Mesenchymal stem cell (in vitro differentiated cells and primary cell): ENCODE results near the gene ANKRD27.
"Not testable (repeated sequence)": the region's sequence is repeated elsewhere in the genome, so short reads cannot be mapped to it uniquely, and the experiment has no call there.

Experiments
- DNase-seq: peaks from one replicate; pipeline ENCODE4 v3.0.0-alpha.2; 2013
- H2AFZ ChIP-seq: one replicate; pipeline ENCODE4 v1.6.1; 2013; ENCODE audit warnings: low read depth, mild to moderate bottlenecking, control low read depth, inconsistent platforms, low read length, moderate library complexity
- H2AK5ac ChIP-seq: 2 replicates; pipeline ENCODE4 v1.6.1; 2013; ENCODE audit warnings: low read length, moderate library complexity, mild to moderate bottlenecking, inconsistent platforms; ENCODE audit not compliant: severe bottlenecking
- H2BK120ac ChIP-seq: one replicate; pipeline ENCODE4 v1.6.1; 2013; ENCODE audit warnings: low read depth, mild to moderate bottlenecking, inconsistent platforms, low read length, moderate library complexity
- H2BK12ac ChIP-seq, 2 experiments: one replicate each; pipeline ENCODE4 v1.6.1; 2013; ENCODE audit warnings: inconsistent platforms in 2 of 2, low read length in 2 of 2, mild to moderate bottlenecking in 2 of 2, moderate library complexity in 2 of 2, control low read depth in 1 of 2
- H2BK15ac ChIP-seq: one replicate; pipeline ENCODE4 v1.6.1; 2013; ENCODE audit warnings: mild to moderate bottlenecking, low read depth, inconsistent platforms; ENCODE audit not compliant: poor library complexity, severe bottlenecking
- H2BK5ac ChIP-seq: 2 replicates; pipeline ENCODE4 v1.6.1; 2013; ENCODE audit warnings: low read depth, mild to moderate bottlenecking, low read length, control low read depth, inconsistent platforms; ENCODE audit not compliant: poor library complexity, severe bottlenecking
- H3K14ac ChIP-seq, 2 experiments: one replicate each; pipeline ENCODE4 v1.6.1; 2013; ENCODE audit warnings: inconsistent platforms in 2 of 2, low read length in 2 of 2, control low read depth in 1 of 2, mild to moderate bottlenecking in 1 of 2, moderate library complexity in 1 of 2
- H3K18ac ChIP-seq, 2 experiments: one replicate each; pipeline ENCODE4 v1.6.1; 2013; ENCODE audit warnings: inconsistent platforms in 2 of 2, low read length in 2 of 2, control low read depth in 1 of 2, low read depth in 1 of 2, mild to moderate bottlenecking in 1 of 2
- H3K23ac ChIP-seq, 2 experiments: one replicate each; pipeline ENCODE4 v1.6.1; 2013; ENCODE audit warnings: inconsistent platforms in 2 of 2, low read length in 2 of 2, mild to moderate bottlenecking in 2 of 2, moderate library complexity in 2 of 2, control low read depth in 1 of 2
- H3K27ac ChIP-seq: 2 replicates; pipeline ENCODE4 v1.5.1; 2013; ENCODE audit warnings: mild to moderate bottlenecking, moderate library complexity, low read length, control low read depth, inconsistent platforms; ENCODE audit not compliant: poor library complexity, severe bottlenecking
- H3K27me3 ChIP-seq, 2 experiments: 2 replicates each; pipeline versions ENCODE4 v1.6.1 to v1.7.0; 2013; ENCODE audit warnings: low read length in 2 of 2, mild to moderate bottlenecking in 2 of 2, moderate library complexity in 2 of 2, control low read depth in 1 of 2, inconsistent platforms in 1 of 2; ENCODE audit not compliant: control insufficient read depth in 1 of 2, insufficient read depth in 1 of 2
- H3K36me3 ChIP-seq, 2 experiments: 2 replicates each; pipeline versions ENCODE4 v1.6.1 to v1.7.0; 2013; ENCODE audit warnings: low read length in 2 of 2, control low read depth in 1 of 2, inconsistent platforms in 1 of 2, low read depth in 1 of 2, mild to moderate bottlenecking in 1 of 2; ENCODE audit not compliant: insufficient read depth in 2 of 2, control insufficient read depth in 1 of 2
- H3K4ac ChIP-seq, 2 experiments: one replicate each; pipeline ENCODE4 v1.6.1; 2013; ENCODE audit warnings: inconsistent platforms in 2 of 2, low read length in 2 of 2, mild to moderate bottlenecking in 2 of 2, moderate library complexity in 2 of 2, control low read depth in 1 of 2, low read depth in 1 of 2
- H3K4me1 ChIP-seq: 2 replicates; pipeline ENCODE4 v1.6.1; 2013; ENCODE audit warnings: low read depth, low read length, control low read depth; ENCODE audit not compliant: control insufficient read depth, insufficient read depth
- H3K4me2 ChIP-seq: 2 replicates; pipeline ENCODE4 v1.6.1; 2013; ENCODE audit warnings: low read length, mild to moderate bottlenecking, inconsistent platforms; ENCODE audit not compliant: poor library complexity, severe bottlenecking
- H3K4me3 ChIP-seq, 2 experiments: 2 replicates each; pipeline versions ENCODE4 v1.5.1 to v1.7.0; 2013; ENCODE audit warnings: low read length in 2 of 2, mild to moderate bottlenecking in 2 of 2, control low read depth in 1 of 2, low read depth in 1 of 2; ENCODE audit not compliant: insufficient read depth in 1 of 2
- H3K79me1 ChIP-seq: replicated peaks from 2 replicates; pipeline ENCODE4 v1.6.1; 2013; ENCODE audit warnings: mild to moderate bottlenecking, control low read depth, low read length, inconsistent platforms; ENCODE audit not compliant: poor library complexity, severe bottlenecking
- H3K9ac ChIP-seq: 2 replicates; pipeline ENCODE4 v1.7.0; 2013; ENCODE audit warnings: mild to moderate bottlenecking, low read length, moderate library complexity
- H3K9me3 ChIP-seq: 2 replicates; pipeline ENCODE4 v1.7.0; 2013; ENCODE audit warnings: mild to moderate bottlenecking, low read length; ENCODE audit not compliant: control insufficient read depth
- H4K8ac ChIP-seq: one replicate; pipeline ENCODE4 v1.6.1; 2013; ENCODE audit warnings: inconsistent platforms, mild to moderate bottlenecking, low read length, moderate library complexity
- H4K91ac ChIP-seq: one replicate; pipeline ENCODE4 v1.6.1; 2013; ENCODE audit warnings: mild to moderate bottlenecking, low read length, inconsistent platforms
- WGBS: methylation state at CpG from one replicate; pipeline ENCODE4 v1.1.7; 2013; ENCODE audit warnings: mixed read lengths; 5-methylcytosine and 5-hydroxymethylcytosine counted together

The ANKRD27 gene

DNA sequence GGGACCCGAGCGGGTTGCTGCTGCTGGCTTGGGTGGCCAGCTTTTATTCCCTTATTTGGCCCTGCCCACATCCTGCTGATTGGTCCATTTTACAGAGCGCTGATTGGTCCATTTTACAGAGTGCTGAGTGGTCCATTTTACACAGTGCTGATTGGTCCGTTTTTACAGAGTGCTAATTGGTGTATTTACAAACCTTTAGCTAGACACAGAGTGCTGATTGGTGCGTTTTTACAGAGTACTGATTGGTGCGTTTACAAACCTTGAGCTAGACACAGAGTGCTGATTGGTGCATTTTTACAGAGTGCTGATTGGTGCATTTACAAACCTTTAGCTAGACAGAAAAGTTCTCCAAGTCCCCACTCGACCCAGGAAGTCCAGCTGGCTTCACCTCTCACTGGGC, 25.1 kb upstream of the ANKRD27 start:
- not testable (repeated sequence) for H2BK120ac ChIP-seq, H3K14ac ChIP-seq, H2BK12ac ChIP-seq, H2AK5ac ChIP-seq, H3K4me1 ChIP-seq, H4K8ac ChIP-seq, H3K27ac ChIP-seq, H2BK15ac ChIP-seq, H3K4me3 ChIP-seq, H2AFZ ChIP-seq, H3K4ac ChIP-seq, H3K27me3 ChIP-seq, H3K18ac ChIP-seq, H2BK5ac ChIP-seq, H3K9ac ChIP-seq, H3K23ac ChIP-seq, H3K4me2 ChIP-seq, H4K91ac ChIP-seq, DNase-seq
- Histone ChIP-seq H3K79me1 (peaks cover 16% of the 10 kb centered on the region), H3K9me3 (peaks cover 10% of the 10 kb centered on the region), H3K36me3 (peaks cover 11 to 35% of the 10 kb centered on the region in 2 experiments)
- 85% methylated on average over 7 of the region's 7 CpGs for WGBS

GRCh38 chr19:32696771-32697170, 21.8 kb upstream of the ANKRD27 start:
- not testable (repeated sequence) for H3K23ac ChIP-seq, H2AK5ac ChIP-seq, H2AFZ ChIP-seq, H4K8ac ChIP-seq, H3K4ac ChIP-seq, H3K18ac ChIP-seq, H3K27ac ChIP-seq, H2BK120ac ChIP-seq, H3K4me2 ChIP-seq, H3K4me3 ChIP-seq, H2BK5ac ChIP-seq, H3K9me3 ChIP-seq, H2BK15ac ChIP-seq, H3K9ac ChIP-seq, DNase-seq, H4K91ac ChIP-seq, H2BK12ac ChIP-seq, H3K4me1 ChIP-seq, H3K27me3 ChIP-seq, H3K14ac ChIP-seq
- Histone ChIP-seq H3K36me3 (peaks cover 9 to 26% of the 10 kb centered on the region in 2 experiments), H3K79me1 (peaks cover 17% of the 10 kb centered on the region)
- 95% methylated on average over 3 of the region's 3 CpGs for WGBS

- H3K27ac ChIP-seq, H3K9me3 ChIP-seq, H3K4me2 ChIP-seq, H2BK15ac ChIP-seq, H3K23ac ChIP-seq, H3K4ac ChIP-seq, H2AFZ ChIP-seq, H3K14ac ChIP-seq, H4K8ac ChIP-seq, H3K27me3 ChIP-seq, H3K9ac ChIP-seq, H2AK5ac ChIP-seq, H2BK12ac ChIP-seq, H4K91ac ChIP-seq, H3K4me3 ChIP-seq, DNase-seq, H3K4me1 ChIP-seq, H3K18ac ChIP-seq, H2BK5ac ChIP-seq, H2BK120ac ChIP-seq: not testable (repeated sequence)
- Histone ChIP-seq H3K36me3 (peaks cover 9 to 26% of the 10 kb centered on the region in 2 experiments), H3K79me1 (peaks cover 17% of the 10 kb centered on the region)
- WGBS = 100% methylated on average over 4 of the region's 6 CpGs
Observed at GRCh38 chr19:32695506-32695905, 20.5 kb upstream of the ANKRD27 start.

DNA sequence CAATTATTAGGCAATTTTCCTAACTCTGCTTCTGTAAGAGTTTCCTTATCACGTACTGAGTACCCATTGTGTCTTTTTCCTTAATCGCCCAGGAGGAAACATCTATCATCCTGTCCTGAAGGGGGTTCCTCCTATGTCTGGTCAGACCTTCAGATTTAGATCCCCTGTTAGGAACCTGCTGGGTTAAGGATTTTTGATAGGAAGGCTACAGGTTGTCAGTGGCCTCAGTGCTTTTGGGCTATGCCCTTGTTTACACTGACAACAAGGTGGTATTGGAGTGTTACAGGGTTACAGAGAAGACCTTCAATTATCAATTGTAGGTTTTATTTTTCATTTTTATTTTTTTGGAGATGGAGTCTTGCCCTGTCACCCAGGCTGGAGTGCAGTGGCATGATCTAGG, 19.9 kb upstream of the ANKRD27 start:
- H3K27me3 ChIP-seq, H3K14ac ChIP-seq, H3K23ac ChIP-seq, H2BK12ac ChIP-seq, H2BK5ac ChIP-seq, H2BK120ac ChIP-seq, H3K4me2 ChIP-seq, H3K9ac ChIP-seq, H3K18ac ChIP-seq, H2AFZ ChIP-seq, H4K8ac ChIP-seq, H2BK15ac ChIP-seq, H3K9me3 ChIP-seq, H4K91ac ChIP-seq, H3K4me1 ChIP-seq, DNase-seq, H3K27ac ChIP-seq, H2AK5ac ChIP-seq, H3K4me3 ChIP-seq, H3K4ac ChIP-seq: not testable (repeated sequence)
- Histone ChIP-seq H3K79me1 (peaks cover 16% of the 10 kb centered on the region), H3K36me3 (peaks cover 9 to 23% of the 10 kb centered on the region in 2 experiments)
- 91% methylated on average over 2 of the region's 2 CpGs for WGBS
